Neuronal stem cell (in vitro differentiated cells): Measurements from ENCODE around the gene ZFP64. TPM values are rescaled to one million over a fixed set of nuclear protein-coding genes. Genes with fewer than 3 reads are reported as not detected.

ENCODE experiments used
- DNase-seq: peaks from one replicate; pipeline ENCODE4 v3.0.0-alpha.2; 2013; ENCODE audit warnings: low spot score
- H2AFZ ChIP-seq: one replicate; pipeline ENCODE4 v1.6.1; 2013; ENCODE audit warnings: mild to moderate bottlenecking, low read length, inconsistent platforms
- H2AK5ac ChIP-seq: 2 replicates; pipeline ENCODE4 v1.6.1; 2013; ENCODE audit warnings: low read depth, mild to moderate bottlenecking, inconsistent platforms, low read length, moderate library complexity, mixed read lengths
- H2BK120ac ChIP-seq: 2 replicates; pipeline ENCODE4 v1.6.1; 2013; ENCODE audit warnings: low read depth, mild to moderate bottlenecking, inconsistent platforms, low read length, moderate library complexity, mixed read lengths
- H2BK12ac ChIP-seq: one replicate; pipeline ENCODE4 v1.6.1; 2013; ENCODE audit warnings: low read length, inconsistent platforms
- H2BK15ac ChIP-seq: 2 replicates; pipeline ENCODE4 v1.6.1; 2013; ENCODE audit warnings: mild to moderate bottlenecking, low read length, inconsistent platforms, mixed read lengths
- H2BK5ac ChIP-seq: one replicate; pipeline ENCODE4 v1.6.1; 2013; ENCODE audit warnings: inconsistent platforms, mild to moderate bottlenecking, low read length, moderate library complexity
- H3K14ac ChIP-seq: one replicate; pipeline ENCODE4 v1.6.1; 2013; ENCODE audit warnings: low read length, inconsistent platforms
- H3K18ac ChIP-seq: 2 replicates; pipeline ENCODE4 v1.6.1; 2013; ENCODE audit warnings: low read length, inconsistent platforms
- H3K23ac ChIP-seq: 2 replicates; pipeline ENCODE4 v1.6.1; 2013; ENCODE audit warnings: low read depth, mild to moderate bottlenecking, mixed read lengths, low read length, inconsistent platforms; ENCODE audit not compliant: poor library complexity
- H3K27ac ChIP-seq: replicated peaks from 3 replicates; pipeline ENCODE4 v1.5.1; 2013; ENCODE audit warnings: low read length, inconsistent platforms
- H3K27me3 ChIP-seq, 3 experiments: 2 replicates each; pipeline ENCODE4 v1.6.1; 2013; ENCODE audit warnings: low read length in 3 of 3, mild to moderate bottlenecking in 2 of 3, inconsistent platforms in 1 of 3, low read depth in 1 of 3, mixed read lengths in 1 of 3, moderate library complexity in 1 of 3; ENCODE audit not compliant: control insufficient read depth in 3 of 3, insufficient read depth in 3 of 3
- H3K36me3 ChIP-seq, 2 donors: replicated peaks in 1 of 2; 2 replicates each; pipeline ENCODE4 v1.6.1; 2013; ENCODE audit warnings: low read length in 2 of 2; ENCODE audit not compliant: control insufficient read depth in 2 of 2, insufficient read depth in 2 of 2
- H3K4ac ChIP-seq: 2 replicates; pipeline ENCODE4 v1.6.1; 2013; ENCODE audit warnings: inconsistent platforms, mild to moderate bottlenecking, low read length, moderate library complexity
- H3K4me1 ChIP-seq, 2 donors: 1 replicate in 1 of 2; 2 replicates in 1 of 2; pipeline ENCODE4 v1.6.1; 2013; ENCODE audit warnings: low read length in 2 of 2, low read depth in 1 of 2; ENCODE audit not compliant: control insufficient read depth in 2 of 2, insufficient read depth in 1 of 2
- H3K4me2 ChIP-seq: one replicate; pipeline ENCODE4 v1.6.1; 2013; ENCODE audit warnings: mild to moderate bottlenecking, low read length, inconsistent platforms; ENCODE audit not compliant: insufficient read depth, poor library complexity, severe bottlenecking
- H3K4me3 ChIP-seq, 2 donors: 2 replicates each; pipeline ENCODE4 v1.5.1; 2013; ENCODE audit warnings: low read length in 2 of 2, mild to moderate bottlenecking in 2 of 2, inconsistent platforms in 1 of 2, moderate library complexity in 1 of 2
- H3K79me1 ChIP-seq: one replicate; pipeline ENCODE4 v1.6.1; 2013; ENCODE audit warnings: low read depth, mild to moderate bottlenecking, inconsistent platforms, low read length, moderate library complexity
- H3K9ac ChIP-seq: one replicate; pipeline ENCODE4 v1.6.1; 2013; ENCODE audit warnings: mild to moderate bottlenecking, low read depth, low read length, inconsistent platforms; ENCODE audit not compliant: poor library complexity
- H3K9me3 ChIP-seq, 2 donors: replicated peaks in 1 of 2; 2 replicates each; pipeline versions ENCODE3 to v1.6.1; 2013; ENCODE audit warnings: low read length in 2 of 2, mild to moderate bottlenecking in 2 of 2, inconsistent platforms in 1 of 2, low read depth in 1 of 2, mixed read lengths in 1 of 2, moderate library complexity in 1 of 2; ENCODE audit not compliant: control insufficient read depth in 2 of 2, insufficient read depth in 1 of 2
- H4K8ac ChIP-seq: one replicate; pipeline ENCODE4 v1.6.1; 2013; ENCODE audit warnings: low read depth, mild to moderate bottlenecking, inconsistent platforms, low read length, moderate library complexity
- H4K91ac ChIP-seq: one replicate; pipeline ENCODE4 v1.6.1; 2013; ENCODE audit warnings: low read length, low read depth, mild to moderate bottlenecking, inconsistent platforms; ENCODE audit not compliant: poor library complexity
- WGBS, 2 donors: extraction: QIAGEN DNeasy Blood & Tissue Kit; methylation state at CpG; one replicate each; pipeline ENCODE4 v1.1.7; 2013; ENCODE audit warnings: missing lambda C conversion rate in 2 of 2, mixed read lengths in 1 of 2; ENCODE audit not compliant: insufficient read length in 2 of 2, insufficient replicate concordance in 1 of 2; ENCODE audit errors: extremely low coverage in 2 of 2; 5-methylcytosine and 5-hydroxymethylcytosine counted together
- polyA plus RNA-seq, 2 experiments: library from polyadenylated mRNA; stranded (reverse); fragments of 200-250 nt; gene quantifications; one replicate each; pipeline ENCODE4 v1.2.3, GENCODE V29; 2013

ZFP64 gene
- polyA plus RNA-seq (2013, experiment 1 of 2): 22.8 TPM
- 22.1 TPM for polyA plus RNA-seq (2013, experiment 2 of 2)

GRCh38 chr20:52191132-52191915 lies at the start of gene ZFP64:
Gene ZFP64, minus strand, starts transcription at chr20:52191779. Its CDS starts 143 bp downstream, at chr20:52191636.
- Histone ChIP-seq H3K9ac (peak within 1 kb of the TSS; percentile 96), H3K4me2 (peak within 1 kb of the TSS; percentile 97), H3K9me3 (no peaks in the 10 kb centered on the region), H2BK15ac (peak within 1 kb of the TSS; percentile 45), H2BK12ac (no peak within 1 kb of the TSS), H2AK5ac (peak within 1 kb of the TSS; percentile 54), H3K27ac (peak within 1 kb of the TSS; percentile 81), H3K14ac (peak within 1 kb of the TSS; percentile 96), H3K18ac (peak within 1 kb of the TSS; percentile 100), H3K79me1 (peaks cover 6% of the 10 kb centered on the region), H3K23ac (peak within 1 kb of the TSS; percentile 87), H3K4me1 (peaks cover 8 to 11% of the 10 kb centered on the region in 2 donors), H3K27me3 (no peaks in the 10 kb centered on the region), H3K4me3 (peak within 1 kb of the TSS; percentile 95 to 96), H3K4ac (peak within 1 kb of the TSS; percentile 96), H2AFZ (peak within 1 kb of the TSS; percentile 98), H4K91ac (peak within 1 kb of the TSS; percentile 86), H3K36me3 (peaks cover 6 to 7% of the 10 kb centered on the region in 2 donors), H2BK5ac (peak within 1 kb of the TSS; percentile 85), H2BK120ac (peak within 1 kb of the TSS; percentile 88), H4K8ac (no peak within 1 kb of the TSS)
- peak; percentile 70 for DNase-seq
- no CpG with 5 or more reads among the region's 70 CpGs for WGBS, 2 donors

- H4K8ac ChIP-seq: no peak overlapping the region
- DNase-seq: no peak
- H3K14ac ChIP-seq: no peak overlapping the region
- no peak overlapping the region for H2BK120ac ChIP-seq
- H2BK15ac ChIP-seq: no peak overlapping the region
- H3K23ac ChIP-seq: no peak overlapping the region
- no peaks in the 10 kb centered on the region for H3K79me1 ChIP-seq
- no peak overlapping the region for H3K4me3 ChIP-seq
- H2BK12ac ChIP-seq: no peak overlapping the region
- H3K36me3 ChIP-seq: no peaks in the 10 kb centered on the region
- no peaks in the 10 kb centered on the region for H3K9me3 ChIP-seq
- H3K4me2 ChIP-seq: no peak overlapping the region
- no CpG with 5 or more reads among the region's 1 CpG for WGBS, 2 donors
- no peak overlapping the region for H2BK5ac ChIP-seq
- H3K27ac ChIP-seq: no peak overlapping the region
- H3K18ac ChIP-seq: no peak overlapping the region
- H3K27me3 ChIP-seq: peaks cover 0 to 5% (median 0%) of the 10 kb centered on the region in 3 experiments
- no peak overlapping the region for H3K4ac ChIP-seq
- no peak overlapping the region for H2AK5ac ChIP-seq
- H3K4me1 ChIP-seq: no peaks in the 10 kb centered on the region
- no peak overlapping the region for H2AFZ ChIP-seq
- H3K9ac ChIP-seq: no peak overlapping the region
- H4K91ac ChIP-seq: no peak overlapping the region
Observed at GRCh38 chr20:52240802-52241201, 49.2 kb upstream of the ZFP64 start.

- H3K4ac ChIP-seq: no peak overlapping the region
- H4K91ac ChIP-seq: no peak overlapping the region
- H3K23ac ChIP-seq: no peak overlapping the region
- H3K36me3 ChIP-seq: no peaks in the 10 kb centered on the region
- H3K27ac ChIP-seq: no peak overlapping the region
- no peak overlapping the region for H2AFZ ChIP-seq
- DNase-seq: no peak
- H2BK120ac ChIP-seq: no peak overlapping the region
- H4K8ac ChIP-seq: no peak overlapping the region
- H3K4me3 ChIP-seq: no peak overlapping the region
- no peak overlapping the region for H2AK5ac ChIP-seq
- H3K4me1 ChIP-seq: no peaks in the 10 kb centered on the region
- H3K79me1 ChIP-seq: no peaks in the 10 kb centered on the region
- H3K27me3 ChIP-seq: peaks cover 0 to 5% (median 0%) of the 10 kb centered on the region in 3 experiments
- no peak overlapping the region for H3K18ac ChIP-seq
- H2BK15ac ChIP-seq: no peak overlapping the region
- H2BK12ac ChIP-seq: no peak overlapping the region
- no peak overlapping the region for H3K4me2 ChIP-seq
- no peak overlapping the region for H2BK5ac ChIP-seq
- no peak overlapping the region for H3K9ac ChIP-seq
- H3K14ac ChIP-seq: no peak overlapping the region
- WGBS, 2 donors: no CpG with 5 or more reads among the region's 2 CpGs
- no peaks in the 10 kb centered on the region for H3K9me3 ChIP-seq
Observed at GRCh38 chr20:52239102-52239501, 47.5 kb upstream of the ZFP64 start.

- Histone ChIP-seq H2BK12ac (no peak overlapping the region), H3K9me3 (no peaks in the 10 kb centered on the region), H3K9ac (no peak overlapping the region), H4K8ac (no peak overlapping the region), H2BK120ac (no peak overlapping the region), H3K4me3 (no peak overlapping the region), H3K4ac (no peak overlapping the region), H2AK5ac (no peak overlapping the region), H3K4me2 (no peak overlapping the region), H3K27me3 (peaks cover 0 to 7% (median 0%) of the 10 kb centered on the region in 3 experiments), H3K14ac (no peak overlapping the region), H2BK5ac (no peak overlapping the region), H3K4me1 (no peaks in the 10 kb centered on the region), H3K27ac (no peak overlapping the region), H2AFZ (no peak overlapping the region), H2BK15ac (no peak overlapping the region), H3K18ac (no peak overlapping the region), H3K79me1 (no peaks in the 10 kb centered on the region), H3K23ac (no peak overlapping the region), H3K36me3 (no peaks in the 10 kb centered on the region), H4K91ac (no peak overlapping the region)
- no peak for DNase-seq
- no CpG with 5 or more reads among the region's 7 CpGs for WGBS, 2 donors
Observed at GRCh38 chr20:52236292-52236691, 44.7 kb upstream of the ZFP64 start.
